OCI-LY3 (cell line): ENCODE data around the gene TBATA.

Experiments used
- H2AFZ ChIP-seq: fragments of 200-600, 300-600 bp; shearing (Covaris generic); 2 replicates; pipeline ENCODE4 v1.6.0; 2014; ENCODE audit warnings: antibody characterized with exemption, low read depth, low read length
- H3K27ac ChIP-seq: fragments of 200-600, 300-600 bp; sonication (generic); 2 replicates; pipeline ENCODE4 v1.5.1; 2014; ENCODE audit warnings: mild to moderate bottlenecking, low read length, moderate library complexity, mixed read lengths
- H3K27me3 ChIP-seq: fragments of 200-600, 300-600 bp; sonication (generic); 2 replicates; pipeline ENCODE4 v1.6.1; 2014; ENCODE audit warnings: low read depth, low read length, mixed read lengths
- H3K36me3 ChIP-seq: fragments of 200-600, 300-600 bp; sonication (generic); replicated peaks from 2 replicates; pipeline ENCODE3; 2014; ENCODE audit warnings: low read depth, low read length, mixed read lengths
- H3K4me1 ChIP-seq: fragments of 300-600, 200-600 bp; sonication (generic); 2 replicates; pipeline ENCODE4 v1.6.1; 2014; ENCODE audit warnings: low read length, mixed read lengths
- H3K4me2 ChIP-seq: fragments of 200-600, 300-600 bp; sonication (generic); 2 replicates; pipeline ENCODE4 v1.6.1; 2014; ENCODE audit warnings: low read length, mixed read lengths
- H3K4me3 ChIP-seq: fragments of 300-600, 200-600 bp; sonication (generic); 2 replicates; pipeline ENCODE4 v1.5.1; 2014; ENCODE audit warnings: antibody characterized with exemption, mild to moderate bottlenecking, low read length, moderate library complexity
- H3K79me2 ChIP-seq: fragments of 300-600, 200-600 bp; shearing (Covaris generic); 2 replicates; pipeline ENCODE4 v1.6.1; 2014; ENCODE audit warnings: mild to moderate bottlenecking, low read length, mixed read lengths
- H3K9ac ChIP-seq: fragments of 300-600, 200-600 bp; shearing (Covaris generic); 2 replicates; pipeline ENCODE4 v1.6.0; 2014; ENCODE audit warnings: mild to moderate bottlenecking, low read length, moderate library complexity
- H3K9me3 ChIP-seq: fragments of 200-600, 300-600 bp; shearing (Covaris generic); 2 replicates; pipeline ENCODE4 v1.6.1; 2014; ENCODE audit warnings: low read length, mixed read lengths; ENCODE audit not compliant: insufficient read depth
- H4K20me1 ChIP-seq: fragments of 200-600, 300-600 bp; sonication (generic); 2 replicates; pipeline ENCODE4 v1.6.1; 2016; ENCODE audit warnings: low read length, mixed read lengths; ENCODE audit not compliant: insufficient read depth
- EZH2phosphoT487 ChIP-seq: fragments of 200-600 bp; shearing (Covaris generic); IDR thresholded peaks from 2 replicates; pipeline ENCODE4 v1.6.1; 2018; ENCODE audit warnings: antibody characterized with exemption, mixed run types, low read depth
- TF ChIP-seq, protein P1 (sequence below): fragments of 200-600, 300-600 bp; sonication (generic); IDR thresholded peaks from 2 replicates; pipeline ENCODE4 v1.5.1; 2014; ENCODE audit warnings: antibody characterized with exemption, low read length, low read depth

TBATA gene

DNA sequence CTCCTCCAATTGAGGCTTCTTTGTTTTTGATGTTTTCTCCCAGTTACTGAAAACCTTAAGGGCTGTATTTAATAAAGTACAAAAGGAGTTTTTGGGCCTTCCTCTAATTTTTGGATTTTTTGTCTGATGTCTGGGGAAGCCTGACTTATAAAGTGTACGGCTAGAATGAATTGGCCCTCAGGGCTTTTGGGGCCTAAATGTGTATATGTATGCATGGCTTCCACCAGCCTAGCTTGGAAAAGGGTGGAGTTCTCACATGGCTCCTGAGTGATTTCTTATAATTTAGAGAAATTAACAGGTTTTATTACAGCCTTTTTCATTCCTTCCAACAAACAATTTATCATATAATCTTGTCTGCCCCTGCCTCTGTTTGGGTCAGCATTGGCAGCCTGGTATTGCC lies 10.4 kb upstream of the TBATA start:
- H3K9me3 ChIP-seq: no peaks in the 10 kb centered on the region
- no peaks in the 10 kb centered on the region for H3K79me2 ChIP-seq

DNA sequence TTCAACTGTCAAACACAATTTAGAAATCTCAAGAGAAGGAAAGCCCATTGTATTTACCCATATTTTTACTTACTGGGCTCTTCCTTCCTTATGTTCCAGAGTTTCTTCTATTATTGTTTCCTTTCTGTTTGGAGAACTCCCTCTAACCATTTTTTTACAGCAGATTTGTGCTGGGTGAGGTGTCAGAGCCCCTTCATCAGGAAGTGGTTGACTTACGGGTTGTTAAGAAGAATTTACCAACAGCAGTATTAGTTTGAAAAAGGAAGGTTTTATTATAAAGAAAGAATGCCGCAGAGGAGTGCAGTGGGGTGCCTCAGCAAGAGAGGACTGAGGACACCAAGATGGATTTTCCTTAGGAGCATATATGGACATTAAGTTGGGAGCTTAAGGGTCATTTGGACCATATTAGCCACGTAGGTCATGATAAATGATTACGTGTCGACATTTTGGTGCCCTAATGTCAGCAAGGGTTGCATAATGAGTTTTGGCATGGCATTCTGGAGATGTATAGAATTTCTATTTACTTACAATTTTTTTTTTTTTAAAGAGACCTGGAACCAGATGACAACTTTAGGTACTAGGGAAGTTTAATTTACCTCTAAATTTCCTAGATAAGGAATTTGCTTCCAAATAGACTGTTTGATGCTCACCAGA lies 6.3 kb upstream of the TBATA start:
- H3K9me3 ChIP-seq: no peaks in the 10 kb centered on the region
- no peaks in the 10 kb centered on the region for H3K36me3 ChIP-seq
- TF ChIP-seq EZH2phosphoT487: no peak
- TF ChIP-seq, protein P1, sequence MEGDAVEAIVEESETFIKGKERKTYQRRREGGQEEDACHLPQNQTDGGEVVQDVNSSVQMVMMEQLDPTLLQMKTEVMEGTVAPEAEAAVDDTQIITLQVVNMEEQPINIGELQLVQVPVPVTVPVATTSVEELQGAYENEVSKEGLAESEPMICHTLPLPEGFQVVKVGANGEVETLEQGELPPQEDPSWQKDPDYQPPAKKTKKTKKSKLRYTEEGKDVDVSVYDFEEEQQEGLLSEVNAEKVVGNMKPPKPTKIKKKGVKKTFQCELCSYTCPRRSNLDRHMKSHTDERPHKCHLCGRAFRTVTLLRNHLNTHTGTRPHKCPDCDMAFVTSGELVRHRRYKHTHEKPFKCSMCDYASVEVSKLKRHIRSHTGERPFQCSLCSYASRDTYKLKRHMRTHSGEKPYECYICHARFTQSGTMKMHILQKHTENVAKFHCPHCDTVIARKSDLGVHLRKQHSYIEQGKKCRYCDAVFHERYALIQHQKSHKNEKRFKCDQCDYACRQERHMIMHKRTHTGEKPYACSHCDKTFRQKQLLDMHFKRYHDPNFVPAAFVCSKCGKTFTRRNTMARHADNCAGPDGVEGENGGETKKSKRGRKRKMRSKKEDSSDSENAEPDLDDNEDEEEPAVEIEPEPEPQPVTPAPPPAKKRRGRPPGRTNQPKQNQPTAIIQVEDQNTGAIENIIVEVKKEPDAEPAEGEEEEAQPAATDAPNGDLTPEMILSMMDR: no peak
- no peaks in the 10 kb centered on the region for H4K20me1 ChIP-seq
- H3K4me3 ChIP-seq: no peak overlapping the region
- H3K79me2 ChIP-seq: no peaks in the 10 kb centered on the region
- H3K4me2 ChIP-seq: no peak overlapping the region
- H3K9ac ChIP-seq: no peak overlapping the region
- no peak overlapping the region for H3K27ac ChIP-seq
- H3K27me3 ChIP-seq: no peaks in the 10 kb centered on the region
- H3K4me1 ChIP-seq: no peaks in the 10 kb centered on the region
- H2AFZ ChIP-seq: no peak overlapping the region

More for the DNA sequence above, 10.4 kb upstream of the TBATA start:
- H3K4me3 ChIP-seq: no peak overlapping the region
- no peaks in the 10 kb centered on the region for H3K4me1 ChIP-seq
- H3K27ac ChIP-seq: no peak overlapping the region
- no peaks in the 10 kb centered on the region for H3K36me3 ChIP-seq
- H3K4me2 ChIP-seq: no peak overlapping the region
- no peaks in the 10 kb centered on the region for H4K20me1 ChIP-seq
- TF ChIP-seq EZH2phosphoT487: no peak
- TF ChIP-seq, protein P1: no peak
- no peak overlapping the region for H3K9ac ChIP-seq
- no peaks in the 10 kb centered on the region for H3K27me3 ChIP-seq
- no peak overlapping the region for H2AFZ ChIP-seq

DNA sequence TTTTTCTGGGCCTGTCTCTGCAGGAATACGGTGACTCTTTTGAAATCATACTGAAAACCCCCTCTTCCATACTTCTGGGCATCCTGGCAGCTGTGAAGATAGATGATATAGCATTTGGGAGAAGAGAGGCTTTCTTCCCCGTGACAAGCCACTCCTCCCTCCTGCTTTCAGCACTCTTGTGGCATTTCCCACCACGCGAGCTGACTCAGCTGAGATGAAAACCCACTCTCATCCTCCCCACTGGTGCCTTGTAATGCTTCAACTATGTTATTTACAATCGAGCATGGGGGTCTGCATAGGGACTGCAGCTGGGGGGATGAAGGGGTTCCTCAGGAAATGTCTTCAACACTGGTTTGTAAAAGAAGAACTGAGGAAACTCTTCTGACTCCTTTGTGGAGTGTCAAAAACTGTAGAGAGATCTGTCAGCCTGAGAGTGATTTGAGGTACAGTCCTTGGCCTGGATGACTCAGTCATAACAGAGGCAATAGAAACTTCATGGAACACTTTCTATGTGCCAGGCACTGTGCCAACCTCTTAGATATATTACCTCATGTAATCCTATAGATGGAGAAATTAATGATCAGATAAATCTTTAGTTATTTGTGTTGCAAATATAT lies 1.7 kb upstream of the TBATA start:
- Histone ChIP-seq H3K9me3 (no peaks in the 10 kb centered on the region), H3K4me1 (no peaks in the 10 kb centered on the region), H3K9ac (no peak overlapping the region), H2AFZ (no peak overlapping the region), H3K79me2 (no peaks in the 10 kb centered on the region), H3K4me3 (no peak overlapping the region), H4K20me1 (no peaks in the 10 kb centered on the region), H3K36me3 (no peaks in the 10 kb centered on the region), H3K27me3 (no peaks in the 10 kb centered on the region), H3K27ac (no peak overlapping the region), H3K4me2 (no peak overlapping the region)
- no peak for TF ChIP-seq EZH2phosphoT487
- TF ChIP-seq, protein P1: no peak

DNA sequence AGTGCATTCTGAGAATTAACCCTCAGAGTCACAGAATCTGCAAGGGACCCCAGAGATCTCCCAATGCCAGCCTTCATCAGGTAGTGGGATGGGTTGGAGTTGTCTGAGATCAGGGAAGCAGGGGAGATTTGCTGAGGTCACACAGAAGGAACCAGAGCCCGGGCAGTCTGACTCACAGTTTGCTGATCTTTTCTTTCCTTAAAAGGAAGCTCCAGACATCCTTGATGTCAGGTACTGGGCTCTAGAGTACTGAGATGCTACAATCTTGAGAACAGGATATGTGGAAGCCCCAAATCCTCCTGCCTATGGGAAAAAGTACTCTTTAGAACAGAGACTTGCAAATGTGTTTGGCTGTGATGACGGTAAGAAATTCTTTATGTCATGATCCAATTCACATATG lies 706 bp downstream of the TBATA start:
- Histone ChIP-seq H3K9me3 (no peaks in the 10 kb centered on the region), H3K36me3 (no peaks in the 10 kb centered on the region), H3K79me2 (no peaks in the 10 kb centered on the region), H3K27ac (no peak overlapping the region), H3K4me1 (no peaks in the 10 kb centered on the region), H3K4me3 (no peak overlapping the region), H3K4me2 (no peak overlapping the region), H2AFZ (no peak overlapping the region), H4K20me1 (no peaks in the 10 kb centered on the region), H3K9ac (no peak overlapping the region), H3K27me3 (no peaks in the 10 kb centered on the region)
- TF ChIP-seq, protein P1: no peak
- no peak for TF ChIP-seq EZH2phosphoT487
